SJCRH30 (cell line): ENCODE data around the gene THAP8. TPM values are rescaled to one million over a fixed set of nuclear protein-coding genes. Genes with fewer than 3 reads are reported as not detected.
"Not testable (repeated sequence)": the region's sequence is repeated elsewhere in the genome, so short reads cannot be mapped to it uniquely, and the experiment has no call there.

Source experiments
- DNase-seq, 2 experiments: peaks; one replicate each; pipeline ENCODE4 v3.0.0-alpha.2; 2015 to 2020
- H3K27ac ChIP-seq: fragments of 250-450 bp; sonication (Bioruptor Pico); 2 replicates; pipeline ENCODE4 v1.5.1; 2020; ENCODE audit warnings: mild to moderate bottlenecking, moderate library complexity
- H3K27me3 ChIP-seq: fragments of 250-450 bp; sonication (Bioruptor Pico); 2 replicates; pipeline ENCODE4 v1.5.1; 2020; ENCODE audit warnings: mild to moderate bottlenecking, moderate library complexity
- H3K36me3 ChIP-seq: fragments of 250-450 bp; sonication (Bioruptor Pico); 2 replicates; pipeline ENCODE4 v1.5.1; 2020; ENCODE audit warnings: mild to moderate bottlenecking, moderate library complexity
- H3K4me1 ChIP-seq: fragments of 250-450 bp; sonication (Bioruptor Pico); 2 replicates; pipeline ENCODE4 v1.5.1; 2020; ENCODE audit warnings: mild to moderate bottlenecking, moderate library complexity
- H3K4me3 ChIP-seq: fragments of 250-450 bp; sonication (Bioruptor Pico); 2 replicates; pipeline ENCODE4 v1.5.1; 2020; ENCODE audit warnings: mild to moderate bottlenecking, moderate library complexity
- H3K9me3 ChIP-seq: fragments of 250-450 bp; sonication (Bioruptor Pico); replicated peaks from 2 replicates; pipeline ENCODE4 v1.5.1; 2020; ENCODE audit warnings: mild to moderate bottlenecking, moderate library complexity
- total RNA-seq: library from RNA; depleted of rRNA; stranded (reverse); fragments of >200 nt; shearing (Covaris generic); gene quantifications from 2 replicates; pipeline ENCODE4 v1.2.3, GENCODE V29; 2014

The THAP8 gene
- total RNA-seq, 1 experiment from 2014 or later: 3.9 TPM

DNA sequence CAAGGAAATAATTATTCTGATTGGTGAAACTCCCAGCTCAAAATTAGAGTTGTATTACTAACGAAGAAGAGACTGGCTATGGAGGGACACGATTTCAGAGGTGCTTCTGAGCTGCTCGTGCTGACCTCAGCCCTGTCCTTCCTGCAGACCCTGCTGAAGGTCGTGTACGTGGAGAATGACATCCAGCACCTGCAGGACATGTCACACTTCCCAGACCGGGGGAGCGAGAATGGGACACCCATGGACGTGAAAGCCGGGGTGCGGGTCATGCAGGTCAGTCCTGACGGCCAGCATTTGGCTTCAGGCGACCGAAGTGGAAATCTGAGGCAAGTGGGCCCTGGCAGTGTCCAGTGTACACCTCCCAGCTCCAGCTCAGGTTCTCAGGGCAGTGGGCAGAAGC lies 28.8 kb upstream of the THAP8 start:
- H3K4me3 ChIP-seq: no peak overlapping the region
- no peaks in the 10 kb centered on the region for H3K9me3 ChIP-seq
- no peak for DNase-seq
- H3K27ac ChIP-seq: no peak overlapping the region
- H3K36me3 ChIP-seq: peaks cover 77% of the 10 kb centered on the region
- no peaks in the 10 kb centered on the region for H3K4me1 ChIP-seq
- no peaks in the 10 kb centered on the region for H3K27me3 ChIP-seq

GRCh38 chr19:36081894-36082293 lies 27.8 kb upstream of the THAP8 start:
- no peak overlapping the region for H3K27ac ChIP-seq
- no peaks in the 10 kb centered on the region for H3K4me1 ChIP-seq
- DNase-seq: no peak
- peaks cover 73% of the 10 kb centered on the region for H3K36me3 ChIP-seq
- no peak overlapping the region for H3K4me3 ChIP-seq
- H3K9me3 ChIP-seq: no peaks in the 10 kb centered on the region
- H3K27me3 ChIP-seq: no peaks in the 10 kb centered on the region

DNA sequence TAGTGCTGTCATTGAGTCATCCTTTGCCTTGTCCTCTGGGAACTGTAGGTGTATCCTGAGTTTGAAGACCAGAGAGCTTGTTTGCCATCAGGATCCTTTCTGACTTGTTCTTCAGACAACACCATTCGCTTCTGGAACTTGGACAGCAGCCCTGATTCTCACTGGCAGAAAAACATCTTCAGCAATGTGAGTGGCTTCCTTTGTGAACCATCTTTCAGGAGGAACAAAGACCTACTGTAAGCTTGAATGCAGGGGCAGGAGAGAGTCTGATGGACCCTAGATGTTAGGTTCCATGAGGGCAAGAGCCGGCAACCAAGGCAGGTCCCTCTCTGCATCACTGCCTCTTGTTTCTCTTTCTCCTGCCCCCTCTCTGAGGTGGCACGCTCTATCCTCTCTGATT lies 27.3 kb upstream of the THAP8 start:
- no peak overlapping the region for H3K4me3 ChIP-seq
- no peaks in the 10 kb centered on the region for H3K27me3 ChIP-seq
- no peaks in the 10 kb centered on the region for H3K9me3 ChIP-seq
- no peak overlapping the region for H3K27ac ChIP-seq
- H3K4me1 ChIP-seq: no peaks in the 10 kb centered on the region
- no peak for DNase-seq
- peaks cover 72% of the 10 kb centered on the region for H3K36me3 ChIP-seq

DNA sequence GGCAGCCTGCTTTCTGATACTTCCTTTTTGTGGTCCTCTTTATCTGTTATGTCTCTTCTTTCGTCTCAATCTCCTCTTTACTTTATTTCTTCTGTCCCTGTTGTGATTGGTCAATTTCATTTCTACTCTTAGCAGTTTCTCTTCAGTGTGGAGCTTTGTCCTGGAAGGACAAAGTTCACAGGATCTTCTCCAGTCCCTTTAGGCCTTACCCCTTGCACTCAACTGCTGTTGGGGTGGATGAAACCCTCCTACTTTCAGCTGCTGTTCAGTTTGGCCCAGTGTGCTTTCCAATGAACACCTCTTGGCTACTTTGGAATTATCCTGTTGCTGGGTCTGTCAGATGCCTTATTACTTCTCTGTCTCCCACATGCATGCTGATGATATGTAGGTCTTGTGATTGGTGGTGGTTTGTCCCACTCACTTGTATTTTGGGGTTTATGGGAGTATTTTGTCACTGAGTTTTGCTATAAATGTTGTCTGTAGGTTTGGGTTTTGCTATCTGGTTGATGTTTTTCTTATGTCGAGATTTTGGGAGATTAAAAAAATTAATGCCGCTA lies 25.4 kb upstream of the THAP8 start:
- Histone ChIP-seq H3K9me3 (no peaks in the 10 kb centered on the region), H3K27ac (no peak overlapping the region), H3K4me1 (no peaks in the 10 kb centered on the region), H3K36me3 (peaks cover 70% of the 10 kb centered on the region), H3K27me3 (no peaks in the 10 kb centered on the region), H3K4me3 (no peak overlapping the region)
- DNase-seq: no peak

- Histone ChIP-seq H3K4me1 (no peaks in the 10 kb centered on the region), H3K27me3 (no peaks in the 10 kb centered on the region), H3K4me3 (no peak overlapping the region), H3K36me3 (peaks cover 69% of the 10 kb centered on the region), H3K9me3 (no peaks in the 10 kb centered on the region), H3K27ac (no peak overlapping the region)
- DNase-seq: no peak
Measured at GRCh38 chr19:36073121-36073876, 19.2 kb upstream of the THAP8 start.

DNA sequence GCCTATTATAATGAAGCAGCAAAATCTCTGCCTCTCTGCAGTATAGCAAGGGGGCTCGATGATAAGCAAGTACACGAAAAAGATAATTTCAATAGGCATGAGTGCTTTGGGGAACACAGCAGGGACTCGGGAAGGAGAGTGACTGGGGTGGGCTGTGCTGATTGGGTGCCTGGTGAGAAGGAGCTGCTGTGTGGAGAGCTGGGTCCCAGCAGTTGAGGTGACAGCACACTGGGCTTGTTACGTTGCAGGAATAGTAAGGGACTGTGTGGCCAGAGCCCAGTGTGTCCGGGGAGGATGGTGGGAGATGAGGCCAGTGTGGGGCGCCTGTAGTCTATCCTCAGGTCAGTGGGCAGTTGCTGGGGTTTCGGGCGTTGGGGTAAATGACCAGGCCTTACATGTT lies 18.0 kb upstream of the THAP8 start:
- H3K36me3 ChIP-seq: peaks cover 76% of the 10 kb centered on the region
- no peak overlapping the region for H3K27ac ChIP-seq
- no peak for DNase-seq
- no peaks in the 10 kb centered on the region for H3K4me1 ChIP-seq
- H3K4me3 ChIP-seq: no peak overlapping the region
- no peaks in the 10 kb centered on the region for H3K9me3 ChIP-seq
- H3K27me3 ChIP-seq: no peaks in the 10 kb centered on the region

- H3K27ac ChIP-seq, H3K27me3 ChIP-seq, DNase-seq, H3K4me3 ChIP-seq, H3K4me1 ChIP-seq, H3K9me3 ChIP-seq: not testable (repeated sequence)
- peaks cover 78% of the 10 kb centered on the region for H3K36me3 ChIP-seq
Measured at GRCh38 chr19:36068810-36069499, 14.9 kb upstream of the THAP8 start.

DNA sequence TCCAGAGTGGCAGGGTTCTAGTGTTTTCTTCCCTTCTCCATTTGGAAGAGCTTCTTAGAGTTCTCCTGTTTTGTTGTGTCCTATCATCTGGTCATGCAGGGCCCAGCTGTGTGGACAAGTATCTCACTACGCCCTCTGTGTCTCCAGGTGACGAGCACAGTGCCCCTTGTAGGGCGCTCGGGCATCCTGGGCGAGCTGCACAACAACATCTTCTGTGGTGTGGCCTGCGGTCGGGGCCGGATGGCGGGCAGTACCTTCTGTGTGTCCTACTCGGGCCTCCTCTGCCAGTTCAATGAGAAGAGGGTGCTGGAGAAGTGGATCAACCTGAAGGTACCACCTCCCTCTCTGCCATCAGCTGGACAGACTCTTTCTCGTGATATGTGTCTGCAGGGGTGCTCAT lies 13.6 kb upstream of the THAP8 start:
- Histone ChIP-seq H3K27me3 (no peaks in the 10 kb centered on the region), H3K4me3 (no peak overlapping the region), H3K36me3 (peaks cover 79% of the 10 kb centered on the region), H3K4me1 (no peaks in the 10 kb centered on the region), H3K27ac (no peak overlapping the region), H3K9me3 (no peaks in the 10 kb centered on the region)
- no peak for DNase-seq

GRCh38 chr19:36064826-36065225 lies 10.7 kb upstream of the THAP8 start:
- Histone ChIP-seq H3K9me3 (no peaks in the 10 kb centered on the region), H3K4me3 (no peak overlapping the region), H3K4me1 (no peaks in the 10 kb centered on the region), H3K27ac (no peak overlapping the region), H3K36me3 (peaks cover 80% of the 10 kb centered on the region), H3K27me3 (no peaks in the 10 kb centered on the region)
- DNase-seq: no peak

- DNase-seq: no peak
- H3K27me3 ChIP-seq: no peaks in the 10 kb centered on the region
- peaks cover 79% of the 10 kb centered on the region for H3K36me3 ChIP-seq
- no peaks in the 10 kb centered on the region for H3K4me1 ChIP-seq
- no peak overlapping the region for H3K4me3 ChIP-seq
- H3K27ac ChIP-seq: no peak overlapping the region
- no peaks in the 10 kb centered on the region for H3K9me3 ChIP-seq
Measured at GRCh38 chr19:36061367-36061766, 7.3 kb upstream of the THAP8 start.

DNA sequence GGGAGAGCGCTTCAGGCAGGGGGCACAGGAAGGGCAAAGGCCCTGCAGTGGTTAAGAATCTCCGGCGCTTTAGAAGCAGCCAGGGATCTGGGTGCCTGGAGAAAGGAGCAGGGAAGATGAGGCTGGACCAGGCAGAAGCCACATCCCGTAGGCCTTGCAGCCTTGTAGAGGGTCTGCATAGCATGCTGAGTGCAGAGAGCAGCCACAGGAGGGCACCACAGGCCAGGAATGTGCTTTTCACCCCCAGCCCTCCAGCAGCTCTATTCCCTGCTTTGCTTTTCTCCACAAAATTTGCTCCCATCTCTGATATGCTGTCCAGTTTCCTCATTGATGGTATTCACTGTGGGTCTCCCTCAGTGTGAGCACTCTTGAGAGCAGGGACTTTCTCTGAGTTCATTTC lies 6.3 kb upstream of the THAP8 start:
- DNase-seq: peak; percentile 41 to 60

GRCh38 chr19:36059180-36059910 lies 5.3 kb upstream of the THAP8 start:
- Histone ChIP-seq H3K4me1 (no peaks in the 10 kb centered on the region; the same call in 1 of the 2 replicates), H3K27ac (no peak overlapping the region), H3K4me3 (no peak overlapping the region), H3K36me3 (peaks cover 62% of the 10 kb centered on the region), H3K27me3 (no peaks in the 10 kb centered on the region), H3K9me3 (no peaks in the 10 kb centered on the region)
- DNase-seq: no peak

More for the DNA sequence above, 6.3 kb upstream of the THAP8 start:
- Histone ChIP-seq H3K9me3 (no peaks in the 10 kb centered on the region), H3K27ac (no peak overlapping the region), H3K4me3 (no peak overlapping the region), H3K27me3 (no peaks in the 10 kb centered on the region), H3K4me1 (no peaks in the 10 kb centered on the region; the same call in 1 of the 2 replicates), H3K36me3 (peaks cover 73% of the 10 kb centered on the region)

DNA sequence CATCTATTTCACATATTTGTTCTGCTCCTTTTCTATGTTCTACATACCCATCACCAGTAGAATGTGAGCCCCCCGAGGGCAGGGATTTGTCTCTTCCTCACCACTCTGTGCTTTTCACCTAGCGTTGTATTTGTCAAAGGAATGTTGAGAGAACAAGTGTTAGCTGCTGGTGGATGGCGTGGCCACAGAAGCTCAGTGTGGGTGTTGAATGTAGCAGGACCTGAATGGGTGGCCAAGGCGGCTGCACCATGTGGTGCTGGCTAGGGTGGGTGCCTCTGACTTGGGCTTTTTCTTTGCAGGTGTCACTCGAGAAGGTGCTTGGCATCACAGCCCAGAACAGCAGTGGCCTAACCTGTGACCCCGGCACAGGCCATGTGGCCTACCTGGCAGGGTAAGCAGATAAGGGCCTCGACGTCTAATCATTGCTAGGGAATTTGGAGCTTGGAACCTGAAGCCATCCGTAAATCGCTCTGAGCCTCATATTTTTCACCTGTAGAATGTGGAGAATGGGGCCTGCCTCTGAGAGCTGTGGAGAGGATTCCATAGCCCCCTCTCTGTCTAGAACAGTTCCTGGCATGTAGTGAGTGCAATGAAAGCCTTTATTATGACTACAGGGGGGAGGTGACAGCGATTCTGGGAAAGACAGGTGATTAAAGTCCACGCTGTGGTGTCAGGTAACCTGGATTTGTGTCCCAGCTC lies 4.5 kb upstream of the THAP8 start:
- Histone ChIP-seq H3K4me3 (no peak overlapping the region), H3K27me3 (no peaks in the 10 kb centered on the region), H3K27ac (no peak overlapping the region), H3K36me3 (peaks cover 55% of the 10 kb centered on the region), H3K4me1 (no peaks in the 10 kb centered on the region; the same call in 1 of the 2 replicates), H3K9me3 (no peaks in the 10 kb centered on the region)
- no peak for DNase-seq
